Stomach (tissue), 9 donors: ENCODE data around the gene POLA2. TPM values are rescaled to one million over a fixed set of nuclear protein-coding genes. Genes with fewer than 3 reads are reported as not detected.

Experiments
- DNase-seq, 2 donors: peaks; one replicate each; pipeline versions ENCODE4 v3.0.0 to v3.0.0-alpha.2; 2013 to 2019
- H3K27ac ChIP-seq, 5 donors: fragments of 200-600 bp in 4 of 5; sonication (generic) in 4 of 5; one replicate each; pipeline ENCODE4 v1.5.1; 2013 to 2019; ENCODE audit warnings: mild to moderate bottlenecking in 1 of 5, moderate library complexity in 1 of 5
- H3K27me3 ChIP-seq, 3 donors: fragments of 200-600 bp; sonication (generic); one replicate each; pipeline ENCODE4 v1.5.1; 2017 to 2019; ENCODE audit warnings: mixed run types in 1 of 3
- H3K36me3 ChIP-seq, 4 donors: fragments of 200-600 bp; sonication (generic); 1 replicate in 3 of 4; 2 replicates in 1 of 4; pipeline ENCODE4 v1.5.1; 2016 to 2019
- H3K4me1 ChIP-seq, 4 donors: fragments of 200-600 bp; sonication (generic); one replicate each; pipeline ENCODE4 v1.5.1; 2016 to 2019
- H3K4me3 ChIP-seq, 4 donors: fragments of 200-600 bp; sonication (generic) in 3 of 4; one replicate each; pipeline ENCODE4 v1.5.1; 2016 to 2019; ENCODE audit warnings: mild to moderate bottlenecking in 1 of 4
- H3K9me3 ChIP-seq, 4 donors: fragments of 200-600 bp; sonication (generic); one replicate each; pipeline ENCODE4 v1.5.1; 2016 to 2019
- EP300 ChIP-seq: sonication (generic); formaldehyde crosslinking; IDR thresholded peaks from one replicate; pipeline ENCODE4 v1.6.1; 2017; ENCODE audit warnings: antibody characterized with exemption
- POLR2A ChIP-seq, 4 donors: fragments of 450-650 bp; IDR thresholded peaks; one replicate each; pipeline ENCODE4 v1.6.1; 2016; ENCODE audit warnings: antibody characterized with exemption in 4 of 4, control low read depth in 2 of 4, mild to moderate bottlenecking in 1 of 4, moderate library complexity in 1 of 4
- POLR2AphosphoS5 ChIP-seq, 3 donors: sonication (generic); formaldehyde crosslinking; IDR thresholded peaks; one replicate each; pipeline ENCODE4 v1.6.1; 2016; ENCODE audit warnings: antibody characterized with exemption in 3 of 3
- WGBS, 5 donors: extraction: QIAGEN DNeasy Blood & Tissue Kit in 3 of 5; methylation state at CpG; one replicate each; pipeline versions ENCODE4 v1.1.5 to v1.1.7; 2013 to 2018; 5-methylcytosine and 5-hydroxymethylcytosine counted together
- intact Hi-C: fragments of 100-400 bp; cut with DNase I; formaldehyde crosslinking; loops from one replicate; pipeline ENCODE4 v1.15.1; 2023; ENCODE audit warnings: low total_unique reads
- polyA plus RNA-seq, 3 donors: library from polyadenylated mRNA; stranded (reverse); fragments of 200-250 nt; gene quantifications; one replicate each; pipeline ENCODE4 v1.2.3, GENCODE V29; 2013
- total RNA-seq, 5 donors: library from RNA; depleted of rRNA; stranded (reverse); fragments of >200 nt; gene quantifications; one replicate each; pipeline versions ENCODE4 v1.1.0 to v1.2.3, GENCODE V29; 2014 to 2016
- TF ChIP-seq, protein P1 (sequence below), 7 experiments: fragments of 450-650 bp in 4 of 7; fragments of 200-600 bp in 3 of 7; sonication (generic) in 3 of 7; IDR thresholded peaks; one replicate each; pipeline ENCODE4 v1.5.1; 2016 to 2019; ENCODE audit warnings: antibody characterized with exemption in 7 of 7, control low read depth in 2 of 7, mild to moderate bottlenecking in 1 of 7
- donor health status: healthy with polysubstance abuse.
- donor health status: Bipolar disorder and iron deficiency.
- donor health status: healthy.

Gene POLA2
- total and polyA plus RNA-seq, 8 donors, result 1.7 to 17.0 (median 9.4) TPM

DNA sequence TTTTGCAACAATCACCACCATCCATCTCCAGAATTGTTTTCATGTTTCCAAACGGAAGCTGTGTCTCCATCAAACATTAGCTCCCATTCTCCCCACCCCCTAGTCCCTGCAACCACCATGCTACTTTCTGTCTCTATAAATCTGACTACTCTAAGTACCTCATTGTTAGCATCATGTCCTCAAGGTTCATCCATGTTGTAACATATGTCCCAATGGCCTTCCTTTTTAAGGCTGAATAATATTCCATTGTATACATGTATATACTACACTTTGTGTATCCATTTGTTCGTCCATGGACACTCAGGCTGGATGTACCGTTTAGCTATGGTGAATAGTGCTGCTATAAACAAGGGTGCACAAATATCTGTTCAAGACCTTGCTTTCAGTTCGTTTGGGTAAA lies 63.7 kb downstream of the POLA2 start:
- Histone ChIP-seq H3K9me3 (no peaks in the 10 kb centered on the region), H3K4me1 (peaks cover 11 to 34% (median 21%) of the 10 kb centered on the region in 4 donors), H3K27me3 (no peaks in the 10 kb centered on the region), H3K36me3 (peaks cover 20 to 29% (median 24%) of the 10 kb centered on the region in 4 donors), H3K27ac (no peak overlapping the region), H3K4me3 (no peak overlapping the region)
- DNase-seq, result no peak
- WGBS, 5 donors, result 79 to 85% (median 82%) methylated on average over 4 of the region's 4 CpGs
- TF ChIP-seq POLR2A (IDR thresholded peaks at IDR 0.05) (no peak), POLR2AphosphoS5 (IDR thresholded peaks at IDR 0.05) (no peak), EP300 (no peak)
- TF ChIP-seq, protein P1, sequence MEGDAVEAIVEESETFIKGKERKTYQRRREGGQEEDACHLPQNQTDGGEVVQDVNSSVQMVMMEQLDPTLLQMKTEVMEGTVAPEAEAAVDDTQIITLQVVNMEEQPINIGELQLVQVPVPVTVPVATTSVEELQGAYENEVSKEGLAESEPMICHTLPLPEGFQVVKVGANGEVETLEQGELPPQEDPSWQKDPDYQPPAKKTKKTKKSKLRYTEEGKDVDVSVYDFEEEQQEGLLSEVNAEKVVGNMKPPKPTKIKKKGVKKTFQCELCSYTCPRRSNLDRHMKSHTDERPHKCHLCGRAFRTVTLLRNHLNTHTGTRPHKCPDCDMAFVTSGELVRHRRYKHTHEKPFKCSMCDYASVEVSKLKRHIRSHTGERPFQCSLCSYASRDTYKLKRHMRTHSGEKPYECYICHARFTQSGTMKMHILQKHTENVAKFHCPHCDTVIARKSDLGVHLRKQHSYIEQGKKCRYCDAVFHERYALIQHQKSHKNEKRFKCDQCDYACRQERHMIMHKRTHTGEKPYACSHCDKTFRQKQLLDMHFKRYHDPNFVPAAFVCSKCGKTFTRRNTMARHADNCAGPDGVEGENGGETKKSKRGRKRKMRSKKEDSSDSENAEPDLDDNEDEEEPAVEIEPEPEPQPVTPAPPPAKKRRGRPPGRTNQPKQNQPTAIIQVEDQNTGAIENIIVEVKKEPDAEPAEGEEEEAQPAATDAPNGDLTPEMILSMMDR (IDR thresholded peaks at IDR 0.05), result no peak
- intact Hi-C loops, result no loop called here

DNA sequence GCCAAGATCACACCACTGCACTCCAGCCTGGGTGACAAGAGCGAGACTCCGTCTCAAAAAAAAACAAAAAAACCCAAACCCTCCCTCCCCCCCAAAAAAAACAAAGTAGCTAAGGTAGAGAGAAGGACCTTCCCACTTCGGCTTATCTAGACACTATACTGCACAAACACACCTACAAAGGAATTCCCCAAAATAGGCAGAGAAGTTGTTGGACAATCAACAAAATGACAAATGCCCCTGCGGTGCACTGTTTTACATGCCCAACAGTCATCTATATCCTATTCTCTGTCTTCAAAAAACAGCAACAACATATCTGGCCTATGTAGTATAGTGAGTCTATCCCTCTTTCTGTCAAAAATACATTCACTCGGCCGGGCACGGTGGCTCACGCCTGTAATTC lies 65.3 kb downstream of the POLA2 start:
- 67 to 82% (median 76%) methylated on average over 8 of the region's 8 CpGs for WGBS, 5 donors
- Histone ChIP-seq H3K36me3 (peaks cover 4 to 13% (median 9%) of the 10 kb centered on the region in 4 donors), H3K27me3 (no peaks in the 10 kb centered on the region), H3K9me3 (no peaks in the 10 kb centered on the region), H3K27ac (no peak overlapping the region), H3K4me3 (no peak overlapping the region), H3K4me1 (peaks cover 1 to 18% (median 10%) of the 10 kb centered on the region in 4 donors)
- DNase-seq, result no peak
- TF ChIP-seq, protein P1 (IDR thresholded peaks at IDR 0.05), result no peak
- intact Hi-C loops, result no loop called here

DNA sequence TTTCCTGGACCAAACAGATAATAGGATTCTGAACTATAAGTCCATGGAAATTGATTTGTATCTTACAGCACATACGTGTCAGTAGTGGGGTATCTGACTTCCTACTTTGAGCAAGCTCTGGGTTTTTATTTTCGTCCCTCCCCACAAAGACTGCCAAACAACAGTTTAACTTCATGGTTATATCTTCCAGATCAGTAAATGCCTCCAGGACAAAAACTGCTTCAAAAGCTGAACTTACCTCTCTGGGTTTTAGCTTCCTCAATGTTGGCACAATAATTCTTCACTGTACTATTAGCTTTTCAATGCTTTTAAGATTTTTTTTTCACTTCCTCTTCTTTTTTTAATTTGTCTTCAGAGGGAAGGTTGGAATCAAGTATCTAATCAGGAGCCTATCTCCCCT lies 67.7 kb downstream of the POLA2 start:
- 23 to 45% (median 32%) methylated on average over 2 of the region's 2 CpGs for WGBS, 5 donors
- DNase-seq, result no peak
- Histone ChIP-seq H3K27me3 (no peaks in the 10 kb centered on the region), H3K4me3 (no peak overlapping the region), H3K9me3 (no peaks in the 10 kb centered on the region), H3K27ac (no peak overlapping the region), H3K4me1 (peaks cover 3 to 18% (median 8%) of the 10 kb centered on the region in 4 donors), H3K36me3 (no peaks in the 10 kb centered on the region)
- TF ChIP-seq POLR2AphosphoS5 (IDR thresholded peaks at IDR 0.05), result no peak
- no peak for TF ChIP-seq POLR2A (IDR thresholded peaks at IDR 0.05)
- TF ChIP-seq, protein P1 (IDR thresholded peaks at IDR 0.05), result no peak
- no peak for TF ChIP-seq EP300
- intact Hi-C loops, result no loop called here

DNA sequence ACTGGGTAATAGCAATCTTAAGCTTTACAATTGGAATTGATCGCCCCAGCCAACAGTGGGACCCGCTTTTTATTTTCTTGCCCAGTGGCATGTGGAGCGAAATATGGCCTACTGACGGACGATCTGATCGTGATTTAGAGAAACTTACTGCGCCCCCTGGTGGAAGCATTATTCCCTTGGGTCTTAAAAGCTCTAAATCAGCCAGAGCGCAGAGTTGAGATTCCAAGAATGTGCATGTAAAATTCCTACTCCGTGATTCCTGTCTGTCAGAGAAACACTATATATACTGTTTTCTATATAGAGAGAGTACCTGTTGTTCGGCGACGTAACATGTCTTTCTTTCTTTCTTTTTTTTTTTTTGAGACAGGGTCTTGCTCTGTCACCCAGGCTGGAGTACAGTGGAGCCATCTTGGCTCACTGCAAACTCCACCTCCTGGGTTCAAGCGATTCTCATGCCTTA lies 68.2 kb downstream of the POLA2 start:
- TF ChIP-seq POLR2A (IDR thresholded peaks at IDR 0.05), result no peak
- TF ChIP-seq EP300, result no peak
- peak in 2 of 3 donors; percentile 34 to 70 for TF ChIP-seq POLR2AphosphoS5 (IDR thresholded peaks at IDR 0.05)
- TF ChIP-seq, protein P1 (IDR thresholded peaks at IDR 0.05), result peak in 6 of 7 experiments; percentile 36 to 86 (median 79)
- H3K27ac ChIP-seq, result no peak overlapping the region

More for the DNA sequence above, 68.2 kb downstream of the POLA2 start:
- 4 to 7% (median 6%) methylated on average over 13 of the region's 13 CpGs for WGBS, 5 donors
- Histone ChIP-seq H3K36me3 (no peaks in the 10 kb centered on the region), H3K4me3 (no peak overlapping the region), H3K9me3 (no peaks in the 10 kb centered on the region), H3K27me3 (no peaks in the 10 kb centered on the region), H3K4me1 (peaks cover 8 to 23% (median 13%) of the 10 kb centered on the region in 4 donors)
- peak; percentile 95 for DNase-seq
- intact Hi-C loops, result no loop called here
